H1 (cell line): Measurements from ENCODE around the gene CCNG2. TPM values are rescaled to one million over a fixed set of nuclear protein-coding genes. Genes with fewer than 3 reads are reported as not detected.

ENCODE experiments used
- CTCF ChIA-PET: fragments of 300-600 bp; sonication (Branson Sonifier 250); formaldehyde crosslinking; loops from one replicate; lab custom pipeline; 2021; ENCODE audit not compliant: partially characterized antibody; lab: Charles Lee
- POLR2A ChIA-PET: fragments of 300-600 bp; sonication (Branson Sonifier 250); formaldehyde crosslinking; loops from one replicate; lab custom pipeline; 2021; ENCODE audit warnings: inconsistent platforms; ENCODE audit not compliant: partially characterized antibody; lab: Charles Lee
- DNase-seq, 2 experiments: peaks; one replicate each; pipeline versions ENCODE4 v3.0.0 to v3.0.0-alpha.2; 2010 to 2022; ENCODE audit warnings: low spot score in 2 of 2, low read depth in 1 of 2, mixed read lengths in 1 of 2
- FAIRE-seq: peaks from 2 replicates; lab custom pipeline; 2011; peaks lifted over from hg19 to GRCh38; lab: Jason Lieb, UNC
- H2AFZ ChIP-seq: 2 replicates; pipeline ENCODE4 v1.8.1; 2012; ENCODE audit warnings: low read length, inconsistent platforms
- H2AK5ac ChIP-seq: 2 replicates; pipeline ENCODE4 v1.6.1; 2013; ENCODE audit warnings: low read depth, low read length
- H2BK120ac ChIP-seq: replicated peaks from 2 replicates; pipeline ENCODE3; 2013; ENCODE audit warnings: low read depth, low read length, inconsistent platforms
- H2BK12ac ChIP-seq: 2 replicates; pipeline ENCODE4 v1.6.1; 2013; ENCODE audit warnings: low read depth, low read length
- H2BK15ac ChIP-seq: 2 replicates; pipeline ENCODE4 v1.6.1; 2013; ENCODE audit warnings: low read length
- H2BK20ac ChIP-seq: 2 replicates; pipeline ENCODE4 v1.6.1; 2013; ENCODE audit warnings: low read length
- H2BK5ac ChIP-seq: 2 replicates; pipeline ENCODE4 v1.6.1; 2013; ENCODE audit warnings: low read depth, low read length
- H3K14ac ChIP-seq: 2 replicates; pipeline ENCODE4 v1.6.1; 2013; ENCODE audit warnings: inconsistent platforms; ENCODE audit not compliant: insufficient read length
- H3K18ac ChIP-seq: 2 replicates; pipeline ENCODE4 v1.6.1; 2013; ENCODE audit warnings: low read length; ENCODE audit errors: extremely low read depth
- H3K23ac ChIP-seq: 2 replicates; pipeline ENCODE4 v1.6.1; 2013; ENCODE audit warnings: inconsistent platforms; ENCODE audit not compliant: insufficient read length
- H3K23me2 ChIP-seq: 2 replicates; pipeline ENCODE4 v1.6.1; 2013; ENCODE audit warnings: low read depth, low read length
- H3K27ac ChIP-seq: 2 replicates; pipeline ENCODE4 v1.6.1; 2011; ENCODE audit warnings: low read depth, low read length, inconsistent platforms
- H3K27me3 ChIP-seq, 4 experiments: replicated peaks in 1 of 4; 1 replicate in 1 of 4; 2 replicates in 3 of 4; pipeline versions ENCODE4 v1.6.1 to v1.8.1; 2011 to 2013; ENCODE audit warnings: low read length in 3 of 4, mild to moderate bottlenecking in 3 of 4, inconsistent platforms in 2 of 4, mixed read lengths in 2 of 4, moderate library complexity in 1 of 4; ENCODE audit not compliant: control insufficient read depth in 3 of 4, insufficient read depth in 3 of 4; ENCODE audit errors: extremely low read depth in 1 of 4
- H3K36me3 ChIP-seq, 4 experiments: 2 replicates each; pipeline versions ENCODE4 v1.6.1 to v1.8.1; 2011 to 2013; ENCODE audit warnings: mild to moderate bottlenecking in 4 of 4, low read length in 3 of 4, moderate library complexity in 2 of 4, control low read depth in 1 of 4, inconsistent platforms in 1 of 4; ENCODE audit not compliant: insufficient read depth in 4 of 4, control insufficient read depth in 2 of 4
- H3K4ac ChIP-seq: replicated peaks from 2 replicates; pipeline ENCODE3; 2013; ENCODE audit warnings: low read length, low read depth, mixed read lengths, inconsistent platforms; ENCODE audit not compliant: insufficient read length
- H3K4me1 ChIP-seq, 4 experiments: replicated peaks in 1 of 4; 1 replicate in 1 of 4; 2 replicates in 3 of 4; pipeline versions ENCODE4 v1.6.1 to v1.8.1; 2011 to 2013; ENCODE audit warnings: low read length in 3 of 4, inconsistent platforms in 2 of 4, mixed read lengths in 1 of 4; ENCODE audit not compliant: insufficient read depth in 4 of 4, control insufficient read depth in 3 of 4
- H3K4me2 ChIP-seq, 2 experiments: 2 replicates each; pipeline versions ENCODE4 v1.6.1 to v1.8.1; 2011 to 2013; ENCODE audit warnings: low read depth in 2 of 2, low read length in 2 of 2, control low read depth in 1 of 2, inconsistent platforms in 1 of 2, mild to moderate bottlenecking in 1 of 2; ENCODE audit not compliant: insufficient read depth in 1 of 2
- H3K4me3 ChIP-seq, 4 experiments: fragments of 200-600, 300-600 bp in 1 of 4; sonication (generic), shearing (Covaris generic), sonication (Bioruptor Twin) in 1 of 4; 2 replicates each; pipeline versions ENCODE4 v1.5.1 to v1.8.1; 2011 to 2016; ENCODE audit warnings: low read length in 4 of 4, low read depth in 3 of 4, control low read depth in 2 of 4, inconsistent platforms in 2 of 4, mild to moderate bottlenecking in 2 of 4, mixed read lengths in 1 of 4, moderate library complexity in 1 of 4; ENCODE audit not compliant: insufficient read depth in 2 of 4; ENCODE audit errors: extremely low read depth in 1 of 4
- H3K56ac ChIP-seq: replicated peaks from 2 replicates; pipeline ENCODE3; 2013; ENCODE audit warnings: low read depth, mild to moderate bottlenecking, mixed read lengths, low read length, inconsistent platforms; ENCODE audit not compliant: insufficient read length
- H3K79me1 ChIP-seq: 2 replicates; pipeline ENCODE4 v1.6.1; 2013; ENCODE audit warnings: low read depth, low read length, control low read depth
- H3K79me2 ChIP-seq, 2 experiments: 2 replicates each; pipeline versions ENCODE4 v1.6.1 to v1.8.1; 2012 to 2013; ENCODE audit warnings: low read length in 2 of 2, mild to moderate bottlenecking in 2 of 2, inconsistent platforms in 1 of 2; ENCODE audit not compliant: insufficient read depth in 2 of 2, control insufficient read depth in 1 of 2
- H3K9ac ChIP-seq, 4 experiments: replicated peaks in 1 of 4; 1 replicate in 1 of 4; 2 replicates in 3 of 4; pipeline versions ENCODE4 v1.6.1 to v1.8.1; 2011 to 2013; ENCODE audit warnings: low read depth in 3 of 4, low read length in 3 of 4, control low read depth in 2 of 4, mild to moderate bottlenecking in 2 of 4, moderate library complexity in 2 of 4, inconsistent platforms in 1 of 4; ENCODE audit errors: extremely low read depth in 1 of 4
- H3K9me3 ChIP-seq, 2 experiments: 2 replicates each; pipeline versions ENCODE4 v1.6.1 to v1.8.1; 2012 to 2013; ENCODE audit warnings: mild to moderate bottlenecking in 2 of 2, moderate library complexity in 2 of 2, control low read depth in 1 of 2, inconsistent platforms in 1 of 2, low read depth in 1 of 2, low read length in 1 of 2, mixed read lengths in 1 of 2; ENCODE audit not compliant: insufficient read depth in 2 of 2
- H4K20me1 ChIP-seq, 2 experiments: replicated peaks in 1 of 2; 2 replicates each; pipeline versions ENCODE3 to v1.8.1; 2011 to 2013; ENCODE audit warnings: inconsistent platforms in 2 of 2, low read length in 2 of 2, mild to moderate bottlenecking in 1 of 2; ENCODE audit not compliant: insufficient read depth in 2 of 2, control insufficient read depth in 1 of 2
- H4K5ac ChIP-seq: 2 replicates; pipeline ENCODE4 v1.6.1; 2013; ENCODE audit warnings: low read length, low read depth, mixed read lengths, inconsistent platforms; ENCODE audit not compliant: insufficient read length
- H4K8ac ChIP-seq: 2 replicates; pipeline ENCODE4 v1.8.0; 2013; ENCODE audit warnings: mild to moderate bottlenecking, moderate library complexity, low read length, inconsistent platforms; ENCODE audit not compliant: insufficient read depth; ENCODE audit errors: extremely low read depth
- H4K91ac ChIP-seq: replicated peaks from 2 replicates; pipeline ENCODE3; 2013; ENCODE audit warnings: low read length, mixed read lengths, inconsistent platforms; ENCODE audit not compliant: insufficient read length
- GTF2F1 ChIP-seq: IDR thresholded peaks from 2 replicates; pipeline ENCODE4 v1.6.1; 2012; ENCODE audit warnings: low read depth, low read length, improper control_type of control experiment, borderline replicate concordance
- HDAC2 ChIP-seq, 2 experiments: fragments of 300-600 bp in 1 of 2; sonication (generic) in 1 of 2; IDR thresholded peaks; 2 replicates each; pipeline ENCODE4 v1.6.1; 2011 to 2012; ENCODE audit warnings: low read depth in 2 of 2, low read length in 2 of 2, mild to moderate bottlenecking in 2 of 2, moderate library complexity in 2 of 2, borderline replicate concordance in 1 of 2, inconsistent platforms in 1 of 2
- KDM5A ChIP-seq: fragments of 200-600 bp; IDR thresholded peaks from 2 replicates; pipeline ENCODE4 v1.7.1; 2012; ENCODE audit warnings: mild to moderate bottlenecking, low read length, inconsistent platforms, mixed read lengths
- POU5F1 ChIP-seq: IDR thresholded peaks from 2 replicates; pipeline ENCODE4 v1.6.1; 2011; ENCODE audit warnings: low read depth, mild to moderate bottlenecking, low read length, moderate library complexity
- RFX5 ChIP-seq: IDR thresholded peaks from 2 replicates; pipeline ENCODE4 v1.6.1; 2011; ENCODE audit warnings: low read depth, low read length, improper control_type of control experiment, borderline replicate concordance
- SUZ12 ChIP-seq: fragments of 200-600 bp; sonication (generic); IDR thresholded peaks from 2 replicates; pipeline ENCODE4 v1.6.1; 2012; ENCODE audit warnings: mild to moderate bottlenecking, inconsistent platforms, low read length, moderate library complexity, mixed read lengths
- polyA plus RNA-seq, 7 experiments: library from polyadenylated mRNA; depleted of rRNA in 3 of 7; stranded (reverse) in 5 of 7; unstranded in 2 of 7; fragments of >200 nt in 5 of 7; fragments of 200-250 nt in 2 of 7; gene quantifications; 1 replicate in 5 of 7; 2 replicates in 1 of 7; 4 replicates in 1 of 7; pipeline versions ENCODE4 v1.2.1 to v1.2.3, GENCODE V29; 2011 to 2013; ENCODE audit warnings: missing spikeins in 2 of 7, mixed read lengths in 2 of 7
- total RNA-seq: library from RNA; stranded (reverse); fragmentation: NEBNext Ultra II Directional; extraction: Animal tissue kit (Norgen Biotek cat#: 25700); gene quantifications from 2 replicates; pipeline ENCODE4 v1.2.1, GENCODE V29; 2021

CCNG2 gene
- total and polyA plus RNA-seq, 2 of the 8 experiments (the other 6 are each of a cell fraction or from before 2014, with no cell fraction given): 3.5 to 13.9 TPM

- Histone ChIP-seq H3K4me2 (no peak overlapping the region), H3K23me2 (no peaks in the 10 kb centered on the region), H2AK5ac (no peak overlapping the region), H2BK15ac (no peak overlapping the region), H4K5ac (no peak overlapping the region), H3K36me3 (no peaks in the 10 kb centered on the region), H3K27me3 (no peaks in the 10 kb centered on the region), H2BK120ac (no peak overlapping the region), H3K79me1 (no peaks in the 10 kb centered on the region), H3K9me3 (no peaks in the 10 kb centered on the region), H2BK5ac (no peak overlapping the region), H3K4me1 (no peaks in the 10 kb centered on the region; a peak in 1 of 7 replicates), H2BK20ac (no peak overlapping the region), H3K23ac (no peak overlapping the region), H3K79me2 (no peaks in the 10 kb centered on the region), H2AFZ (no peak overlapping the region), H3K4ac (no peak overlapping the region), H3K56ac (no peak overlapping the region), H3K4me3 (no peak overlapping the region), H3K14ac (no peak overlapping the region), H4K91ac (no peak overlapping the region), H3K9ac (no peak overlapping the region), H4K20me1 (no peaks in the 10 kb centered on the region), H3K18ac (no peak overlapping the region), H4K8ac (no peak overlapping the region), H2BK12ac (no peak overlapping the region), H3K27ac (no peak overlapping the region)
- FAIRE-seq: no peak
- ChIA-PET POLR2A (no interaction called here), CTCF (interaction anchor here (0.9 to 1.3 kb wide), 4 partner anchors 15 to 90 kb away, joined by 3 to 4 read pairs (median 4); no protein-coding TSS in a partner anchor)
- DNase-seq: no peak
- no peak for TF ChIP-seq HDAC2 (IDR thresholded peaks at IDR 0.05; ENCODE audit: borderline replicate concordance in 1 of 2, low read depth in 2 of 2, low read length in 2 of 2)
- no peak for TF ChIP-seq RFX5
- no peak for TF ChIP-seq POU5F1
- TF ChIP-seq SUZ12: no peak
- no peak for TF ChIP-seq KDM5A
- no peak for TF ChIP-seq GTF2F1
Measured at GRCh38 chr4:77184974-77185373, 28.0 kb downstream of the CCNG2 start.
